ENCODE data around the gene MUC5AC.
"Not testable (repeated sequence)": the region's sequence is repeated elsewhere in the genome, so short reads cannot be mapped to it uniquely, and the experiment has no call there.

Gene MUC5AC, protein sequence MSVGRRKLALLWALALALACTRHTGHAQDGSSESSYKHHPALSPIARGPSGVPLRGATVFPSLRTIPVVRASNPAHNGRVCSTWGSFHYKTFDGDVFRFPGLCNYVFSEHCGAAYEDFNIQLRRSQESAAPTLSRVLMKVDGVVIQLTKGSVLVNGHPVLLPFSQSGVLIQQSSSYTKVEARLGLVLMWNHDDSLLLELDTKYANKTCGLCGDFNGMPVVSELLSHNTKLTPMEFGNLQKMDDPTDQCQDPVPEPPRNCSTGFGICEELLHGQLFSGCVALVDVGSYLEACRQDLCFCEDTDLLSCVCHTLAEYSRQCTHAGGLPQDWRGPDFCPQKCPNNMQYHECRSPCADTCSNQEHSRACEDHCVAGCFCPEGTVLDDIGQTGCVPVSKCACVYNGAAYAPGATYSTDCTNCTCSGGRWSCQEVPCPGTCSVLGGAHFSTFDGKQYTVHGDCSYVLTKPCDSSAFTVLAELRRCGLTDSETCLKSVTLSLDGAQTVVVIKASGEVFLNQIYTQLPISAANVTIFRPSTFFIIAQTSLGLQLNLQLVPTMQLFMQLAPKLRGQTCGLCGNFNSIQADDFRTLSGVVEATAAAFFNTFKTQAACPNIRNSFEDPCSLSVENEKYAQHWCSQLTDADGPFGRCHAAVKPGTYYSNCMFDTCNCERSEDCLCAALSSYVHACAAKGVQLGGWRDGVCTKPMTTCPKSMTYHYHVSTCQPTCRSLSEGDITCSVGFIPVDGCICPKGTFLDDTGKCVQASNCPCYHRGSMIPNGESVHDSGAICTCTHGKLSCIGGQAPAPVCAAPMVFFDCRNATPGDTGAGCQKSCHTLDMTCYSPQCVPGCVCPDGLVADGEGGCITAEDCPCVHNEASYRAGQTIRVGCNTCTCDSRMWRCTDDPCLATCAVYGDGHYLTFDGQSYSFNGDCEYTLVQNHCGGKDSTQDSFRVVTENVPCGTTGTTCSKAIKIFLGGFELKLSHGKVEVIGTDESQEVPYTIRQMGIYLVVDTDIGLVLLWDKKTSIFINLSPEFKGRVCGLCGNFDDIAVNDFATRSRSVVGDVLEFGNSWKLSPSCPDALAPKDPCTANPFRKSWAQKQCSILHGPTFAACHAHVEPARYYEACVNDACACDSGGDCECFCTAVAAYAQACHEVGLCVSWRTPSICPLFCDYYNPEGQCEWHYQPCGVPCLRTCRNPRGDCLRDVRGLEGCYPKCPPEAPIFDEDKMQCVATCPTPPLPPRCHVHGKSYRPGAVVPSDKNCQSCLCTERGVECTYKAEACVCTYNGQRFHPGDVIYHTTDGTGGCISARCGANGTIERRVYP (N-terminal part only)

GRCh38 chr11:1157645-1158591 is at the start of gene MUC5AC:
TSS of gene MUC5AC (plus strand) at chr11:1157953. CDS start at chr11:1158000, 47 bp downstream.
- DNase-seq (ENCODE audit: low read depth) = no peak

- DNase-seq (ENCODE audit: low read depth) = no peak
Measured at GRCh38 chr11:1108246-1108900, 49.4 kb upstream of the MUC5AC start.

GRCh38 chr11:1109101-1109917 is 48.4 kb upstream of the MUC5AC start:
- no peak for DNase-seq (ENCODE audit: low read depth)

DNA sequence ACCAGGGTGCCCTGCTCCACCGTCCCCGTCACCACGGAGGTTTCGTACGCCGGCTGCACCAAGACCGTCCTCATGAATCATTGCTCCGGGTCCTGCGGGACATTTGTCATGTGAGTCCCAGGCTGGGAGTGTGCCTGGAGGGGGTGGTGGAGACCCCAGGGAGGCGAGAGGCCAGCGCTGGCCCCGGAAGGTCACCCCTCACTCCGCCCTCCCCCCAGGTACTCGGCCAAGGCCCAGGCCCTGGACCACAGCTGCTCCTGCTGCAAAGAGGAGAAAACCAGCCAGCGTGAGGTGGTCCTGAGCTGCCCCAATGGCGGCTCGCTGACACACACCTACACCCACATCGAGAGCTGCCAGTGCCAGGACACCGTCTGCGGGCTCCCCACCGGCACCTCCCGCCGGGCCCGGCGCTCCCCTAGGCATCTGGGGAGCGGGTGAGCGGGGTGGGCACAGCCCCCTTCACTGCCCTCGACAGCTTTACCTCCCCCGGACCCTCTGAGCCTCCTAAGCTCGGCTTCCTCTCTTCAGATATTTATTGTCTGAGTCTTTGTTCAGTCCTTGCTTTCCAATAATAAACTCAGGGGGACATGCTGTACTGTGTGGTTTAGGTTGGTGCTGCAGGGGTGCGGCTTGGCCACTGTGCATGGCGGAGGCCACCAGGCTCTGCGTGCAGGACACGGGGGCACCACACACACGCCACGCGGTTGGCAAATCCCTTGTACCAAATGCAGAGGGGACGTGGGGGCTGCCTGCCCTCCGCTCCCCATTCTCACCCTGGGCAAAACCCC is 47.6 kb upstream of the MUC5AC start:
- no peak for DNase-seq (ENCODE audit: low read depth)

DNA sequence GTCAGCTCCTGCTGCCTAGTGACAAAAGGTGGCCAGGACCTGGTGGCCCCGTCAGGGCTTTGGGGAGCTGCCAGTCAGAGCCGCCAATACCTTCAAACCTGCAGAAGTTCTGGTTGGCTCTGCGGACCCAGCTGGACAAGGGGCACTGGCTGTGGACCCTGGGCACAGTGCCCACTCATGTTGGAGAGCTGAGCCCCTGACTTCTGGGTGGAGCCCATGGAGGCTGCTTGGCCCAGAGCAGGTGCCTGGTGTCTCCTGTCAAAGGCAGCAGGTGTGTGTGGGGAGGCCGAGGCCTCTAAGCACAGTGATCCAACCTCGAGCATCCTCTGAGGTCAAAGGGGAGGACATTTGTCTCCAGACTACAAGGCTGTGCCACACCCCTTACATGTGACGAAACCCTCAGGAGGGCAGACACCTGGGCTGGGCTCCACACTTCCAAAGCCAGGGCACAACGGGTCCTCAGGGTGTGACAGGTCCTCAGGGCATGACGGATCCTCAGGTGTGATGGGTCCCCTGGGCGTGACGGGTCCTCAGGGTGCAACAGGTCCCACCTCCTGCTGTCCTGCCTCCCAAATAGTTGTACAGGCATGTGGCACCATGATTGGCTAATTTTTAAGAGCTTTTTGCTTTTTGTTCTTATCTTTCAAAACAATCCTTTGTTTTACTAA is 46.1 kb upstream of the MUC5AC start:
- DNase-seq (ENCODE audit: low read depth) = no peak

- DNase-seq (ENCODE audit: low read depth) = no peak
Measured at GRCh38 chr11:1112351-1113191, 45.2 kb upstream of the MUC5AC start.

DNA sequence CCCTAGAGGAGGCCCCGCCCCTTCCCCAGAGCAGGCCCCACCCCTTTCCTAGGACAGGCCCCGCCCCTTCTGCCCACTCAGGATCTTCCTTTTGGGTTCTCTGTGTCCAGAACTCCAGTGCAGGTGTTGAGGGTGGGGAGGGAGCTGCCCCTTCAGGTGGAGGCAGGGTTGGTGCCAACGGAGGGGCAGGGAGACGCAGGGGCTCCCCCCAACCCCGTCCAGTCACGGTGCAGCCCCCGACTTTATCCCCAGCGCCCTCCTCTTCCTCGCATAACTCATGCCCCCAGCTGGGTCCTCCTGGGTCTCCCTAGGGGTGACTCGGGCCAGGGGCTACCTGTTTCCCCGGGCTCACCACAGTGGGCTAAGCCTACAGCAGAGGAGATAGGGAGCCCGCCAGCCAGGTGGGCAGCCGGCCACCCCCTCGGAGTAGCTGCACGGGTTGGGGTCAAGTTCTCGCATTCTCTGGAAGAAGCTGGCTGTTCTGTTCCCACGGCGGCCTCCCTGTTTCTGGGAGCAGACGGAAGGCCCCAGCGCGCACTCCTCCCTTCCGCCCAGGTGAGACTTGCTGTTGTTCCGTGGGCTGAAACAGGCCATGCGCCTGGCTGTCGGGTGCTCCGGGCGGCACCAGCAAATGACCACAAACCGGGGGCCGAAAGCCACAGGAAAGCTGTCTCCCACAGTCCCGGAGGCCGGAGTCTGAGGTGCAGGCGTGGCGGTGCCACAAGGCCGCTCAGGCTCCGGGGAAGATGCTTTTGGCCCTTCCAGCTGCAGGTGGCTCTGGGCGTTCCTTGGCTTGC is 44.1 kb upstream of the MUC5AC start:
- DNase-seq (ENCODE audit: low read depth) = no peak

GRCh38 chr11:1115292-1115691 is 42.5 kb upstream of the MUC5AC start:
- DNase-seq (ENCODE audit: low read depth) = not testable (repeated sequence)

GRCh38 chr11:1116104-1116503 is 41.6 kb upstream of the MUC5AC start:
- DNase-seq (ENCODE audit: low read depth) = no peak

GRCh38 chr11:1116666-1117390 is 40.9 kb upstream of the MUC5AC start:
- DNase-seq (ENCODE audit: low read depth) = no peak

GRCh38 chr11:1117992-1118391 is 39.8 kb upstream of the MUC5AC start:
- no peak for DNase-seq (ENCODE audit: low read depth)

DNA sequence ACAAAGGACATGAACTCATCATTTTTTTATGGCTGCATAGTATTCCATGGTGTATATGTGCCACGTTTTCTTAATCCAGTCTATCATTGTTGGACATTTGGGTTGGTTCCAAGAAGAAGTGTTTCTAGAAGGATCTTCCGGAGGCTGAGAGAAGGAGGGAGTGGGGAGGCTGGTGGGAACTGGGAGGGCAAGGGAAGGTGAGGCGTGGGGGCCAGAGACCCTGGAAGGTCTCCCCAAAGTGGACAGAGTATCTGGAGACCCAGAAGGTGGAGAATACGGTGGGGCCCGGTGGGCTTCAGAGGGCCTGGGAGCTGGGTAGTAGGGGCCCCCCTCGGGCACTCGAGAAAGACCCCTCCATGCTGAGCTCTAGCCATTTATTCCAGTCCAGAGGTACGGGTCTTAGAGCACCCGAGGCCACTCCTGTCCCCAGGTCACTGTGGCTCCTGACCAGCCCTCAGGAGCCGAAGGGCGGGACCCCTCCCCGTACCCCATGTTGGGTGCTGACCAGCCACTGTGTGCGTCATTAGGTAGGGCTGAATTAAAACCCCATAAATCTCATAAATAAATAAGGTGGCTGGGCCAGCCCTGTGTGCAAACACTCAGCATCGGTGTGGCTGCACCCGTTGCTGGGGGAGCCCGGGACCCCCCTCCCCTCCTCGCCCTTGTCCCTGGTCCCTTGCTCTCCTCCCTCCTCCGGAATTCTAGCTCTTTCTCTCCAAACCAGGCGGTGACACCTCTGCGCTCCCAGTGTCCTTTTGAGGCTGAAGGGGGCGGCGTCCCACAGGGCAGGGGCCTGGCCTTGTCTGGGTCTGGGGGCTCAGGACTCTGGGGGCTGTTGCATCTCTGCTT is 38.8 kb upstream of the MUC5AC start:
- DNase-seq (ENCODE audit: low read depth) = no peak

DNA sequence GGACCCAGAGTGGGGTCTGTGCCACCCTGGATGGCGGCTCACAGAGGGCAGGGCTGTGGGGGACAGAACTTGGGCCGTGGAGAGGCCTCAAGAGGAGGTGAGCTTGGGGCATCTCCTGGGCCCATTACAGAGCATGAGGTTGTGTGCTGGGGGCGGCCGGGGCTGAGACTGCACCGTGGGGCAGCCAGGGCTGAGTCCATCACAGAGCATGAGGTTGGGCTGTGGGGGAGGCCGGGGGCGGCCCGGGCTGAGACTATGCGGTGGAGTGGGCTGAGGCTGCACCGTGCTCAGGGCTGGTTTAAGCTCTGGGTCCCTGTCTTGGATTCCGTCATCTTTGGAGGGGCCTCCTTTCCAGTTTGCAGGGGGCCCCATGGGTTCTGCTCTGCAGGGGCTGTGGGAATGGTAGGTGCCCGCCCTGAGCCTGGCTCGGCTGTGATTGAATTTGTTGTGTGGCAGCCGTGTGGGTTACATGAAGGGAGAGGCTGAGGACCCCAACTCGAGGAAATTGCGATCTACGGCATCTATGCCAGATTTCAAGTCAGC is 38.1 kb upstream of the MUC5AC start:
- no peak for DNase-seq (ENCODE audit: low read depth)

DNA sequence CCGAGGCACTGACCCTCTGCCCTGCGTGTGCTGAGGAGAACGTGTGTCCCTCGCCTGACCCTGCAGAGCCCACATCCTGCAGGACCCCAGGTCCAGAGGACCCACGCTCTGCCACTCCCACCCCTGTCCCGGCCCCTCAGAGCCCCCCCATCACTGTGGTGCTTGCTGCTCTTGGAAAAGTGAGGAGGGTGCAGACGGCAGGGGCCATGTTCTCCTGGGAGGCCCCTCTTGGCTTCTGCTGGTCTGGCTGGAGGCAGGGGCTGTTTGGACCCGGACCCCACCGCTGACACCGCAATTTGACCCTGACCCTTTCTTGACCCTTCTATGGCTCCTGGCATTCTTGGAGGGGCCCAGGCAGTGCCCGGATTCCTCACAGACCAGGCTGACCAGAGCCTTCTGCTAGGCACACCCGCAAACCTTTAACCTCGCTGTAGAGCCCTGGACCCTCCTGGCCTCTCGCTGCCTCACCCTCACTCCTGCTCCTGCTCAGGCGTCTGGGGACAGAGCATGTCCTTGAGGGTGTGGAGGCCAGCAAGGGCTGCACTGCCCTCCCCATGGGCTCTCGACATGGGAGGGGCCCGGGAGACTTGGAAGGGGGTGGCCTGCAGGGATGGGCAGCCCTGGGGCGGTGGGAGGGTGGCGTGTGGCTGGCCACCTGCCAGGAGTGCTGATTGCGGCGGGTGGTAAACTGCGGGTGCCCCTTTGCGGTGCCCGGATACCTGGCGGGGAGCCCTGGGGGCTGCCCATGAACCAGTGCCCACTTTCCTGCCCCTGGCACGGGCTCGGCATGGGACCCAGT is 37.0 kb upstream of the MUC5AC start:
- DNase-seq (ENCODE audit: low read depth) = no peak
